Right renal cortex interstitium (tissue), 3 donors: Measurements from ENCODE around the gene UBE2Z. TPM values are rescaled to one million over a fixed set of nuclear protein-coding genes. Genes with fewer than 3 reads are reported as not detected.
A peak's percentile ranks its signal among the peaks of the same experiment; 100 is the strongest.
"Not testable (repeated sequence)": the region's sequence is repeated elsewhere in the genome, so short reads cannot be mapped to it uniquely, and the experiment has no call there.

Experiments used
- DNase-seq, 3 donors: peaks; one replicate each; pipeline ENCODE4 v3.0.0-alpha.2; 2013; ENCODE audit warnings: low read depth in 3 of 3, low spot score in 2 of 3
- polyA plus RNA-seq, 3 donors: library from polyadenylated mRNA; unstranded; fragments of 120-200 nt; gene quantifications; one replicate each; pipeline ENCODE4 v1.2.1, GENCODE V29; 2013; ENCODE audit not compliant: insufficient read length in 3 of 3

Gene UBE2Z
- polyA plus RNA-seq: 10 to 100 TPM; 91.6 to 99.2 (median 97.7) TPM

DNA sequence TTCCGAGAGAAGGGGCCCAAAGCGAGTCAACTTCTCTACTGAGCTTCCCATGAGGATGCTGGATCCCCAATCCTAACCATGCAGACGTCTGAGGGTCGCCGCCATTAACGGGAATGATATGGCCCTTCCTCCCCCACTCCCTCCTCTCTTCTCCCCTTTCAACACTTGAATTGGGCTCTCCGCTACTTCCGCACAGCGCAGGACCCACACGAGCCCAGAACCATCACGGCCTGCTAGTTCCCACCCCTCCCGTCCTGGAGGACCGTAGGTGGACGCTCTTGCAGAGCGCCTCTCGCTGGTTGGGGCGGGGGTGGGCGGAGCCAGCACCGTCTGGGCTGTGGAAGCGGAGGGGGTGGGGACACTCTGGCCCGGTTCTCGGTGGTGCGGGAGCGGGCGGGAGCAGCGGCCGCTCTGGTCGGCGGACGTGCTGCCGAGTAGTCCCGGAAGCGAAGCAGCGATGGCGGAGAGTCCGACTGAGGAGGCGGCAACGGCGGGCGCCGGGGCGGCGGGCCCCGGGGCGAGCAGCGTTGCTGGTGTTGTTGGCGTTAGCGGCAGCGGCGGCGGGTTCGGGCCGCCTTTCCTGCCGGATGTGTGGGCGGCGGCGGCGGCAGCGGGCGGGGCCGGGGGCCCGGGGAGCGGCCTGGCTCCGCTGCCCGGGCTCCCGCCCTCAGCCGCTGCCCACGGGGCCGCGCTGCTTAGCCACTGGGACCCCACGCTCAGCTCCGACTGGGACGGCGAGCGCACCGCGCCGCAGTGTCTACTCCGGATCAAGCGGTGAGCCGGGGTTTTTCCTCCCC lies at the start of gene UBE2Z:
Gene UBE2Z, plus strand, starts transcription at position 361 of the 797 bp plus-strand sequence. Its CDS starts 97 bp downstream, at position 458.
- peak; percentile 87 to 92 (median 88) for DNase-seq

DNA sequence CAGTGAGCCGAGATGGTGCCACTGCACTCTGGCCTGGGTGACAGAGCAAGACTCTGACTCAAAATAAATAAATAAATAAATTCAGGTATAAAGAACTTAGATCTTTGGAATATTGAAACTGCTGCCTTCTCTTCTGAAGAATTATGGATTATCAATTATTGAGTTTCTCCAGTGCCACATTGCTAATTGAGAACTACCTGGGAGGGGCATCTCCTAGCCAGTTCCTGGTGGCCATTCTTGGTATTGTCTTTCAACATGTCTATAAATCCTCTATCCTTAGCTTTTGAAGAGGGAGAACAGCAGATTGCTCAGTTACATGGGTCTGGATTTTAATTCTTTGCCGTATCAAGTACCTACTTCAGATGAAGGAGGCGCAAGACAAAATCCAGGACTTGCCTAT lies 48.2 kb upstream of the UBE2Z start:
- DNase-seq: no peak

DNA sequence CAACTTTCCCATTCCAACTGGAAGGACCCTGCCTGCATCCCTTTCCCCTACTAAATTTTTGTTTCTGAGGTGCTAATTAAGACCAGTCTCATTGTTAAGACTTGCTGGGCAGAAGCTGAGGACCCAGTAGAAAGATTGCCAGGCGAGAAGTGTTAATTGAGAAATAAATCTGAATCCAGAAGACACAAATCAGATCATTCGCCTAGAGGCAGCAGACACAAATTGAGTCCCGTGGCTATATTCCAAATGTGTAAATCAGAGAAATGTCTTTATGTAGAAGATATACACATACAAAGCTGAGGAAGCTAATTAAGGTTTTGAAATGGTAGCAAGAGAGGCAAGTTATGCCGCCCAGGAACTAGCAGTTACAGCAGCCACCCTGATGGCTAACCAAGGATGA lies 47.8 kb upstream of the UBE2Z start:
- no peak for DNase-seq

DNA sequence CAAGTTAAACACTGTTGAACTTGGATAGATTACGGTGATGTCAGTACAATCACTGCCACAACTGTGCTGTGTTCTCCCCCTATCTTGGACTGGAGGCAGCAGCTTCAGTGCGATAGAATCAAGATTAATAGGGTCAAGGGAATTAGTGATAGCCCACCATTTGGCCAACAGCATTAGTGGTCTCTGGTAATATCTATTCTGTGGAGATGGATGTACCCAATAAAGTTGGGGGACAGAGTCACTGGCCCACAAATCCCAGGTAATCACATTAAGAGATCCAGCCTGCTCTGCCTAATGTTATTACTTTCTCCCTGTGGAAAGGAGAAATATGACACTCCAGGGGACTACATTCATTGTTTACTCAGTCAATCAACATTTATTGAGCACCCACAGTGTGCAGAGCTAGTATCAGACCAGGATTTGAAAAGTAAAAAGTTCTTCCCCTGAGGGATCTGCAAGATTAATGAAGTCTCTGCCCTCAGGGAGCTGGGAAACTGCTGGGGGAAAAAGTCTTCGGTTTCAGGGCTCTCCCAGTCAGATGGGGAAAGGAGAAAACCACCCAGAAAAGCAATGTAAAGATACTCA lies 39.2 kb upstream of the UBE2Z start:
- no peak for DNase-seq

DNA sequence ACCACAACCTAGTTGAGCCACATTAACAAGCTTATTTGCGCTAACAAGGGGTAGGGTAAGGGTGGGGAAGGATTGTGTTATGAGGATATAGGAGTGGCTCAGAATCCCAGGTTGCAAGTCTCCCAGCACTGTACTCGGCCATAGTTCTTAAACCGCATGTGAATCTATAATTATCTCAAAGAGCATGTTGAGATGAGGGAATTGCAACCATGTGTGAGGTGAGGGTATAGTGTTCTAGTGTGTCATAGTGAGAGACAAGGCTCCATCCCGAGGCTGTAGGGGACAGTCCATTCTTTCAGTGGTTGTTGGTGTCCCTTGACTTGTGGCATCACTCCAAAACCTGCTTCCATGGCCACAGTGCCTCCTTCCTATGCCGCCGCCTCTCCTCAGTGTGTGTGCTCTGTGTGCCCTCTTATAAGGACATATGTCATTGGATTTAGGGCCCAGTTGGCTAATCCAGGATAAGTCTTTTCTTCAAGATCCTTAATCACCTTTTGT lies 38.3 kb upstream of the UBE2Z start:
- DNase-seq: no peak

DNA sequence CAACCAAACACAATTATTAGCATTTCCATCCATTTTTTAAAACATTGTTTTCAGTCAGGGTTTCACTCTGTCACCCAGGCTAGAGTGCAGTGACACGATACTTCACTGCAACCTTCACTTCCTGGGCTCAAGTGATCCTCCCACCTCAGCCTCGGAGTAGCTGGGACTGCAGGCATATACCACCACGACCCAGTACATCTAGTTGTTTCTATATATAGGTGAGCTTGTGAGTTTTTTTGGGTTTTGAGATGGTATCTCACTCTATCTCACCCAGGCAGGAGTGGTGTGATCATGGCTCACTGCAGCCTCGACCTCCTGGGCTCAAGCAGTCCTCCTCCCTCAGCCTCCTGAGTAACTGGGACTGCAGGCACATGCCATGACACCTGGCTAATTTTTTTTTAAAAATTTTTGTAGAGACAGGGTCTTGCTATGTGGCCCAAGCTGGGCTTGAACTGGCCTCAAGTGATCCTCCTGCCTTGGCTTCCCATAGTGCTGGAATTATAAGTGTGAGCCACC lies 37.1 kb upstream of the UBE2Z start:
- DNase-seq: no peak

DNA sequence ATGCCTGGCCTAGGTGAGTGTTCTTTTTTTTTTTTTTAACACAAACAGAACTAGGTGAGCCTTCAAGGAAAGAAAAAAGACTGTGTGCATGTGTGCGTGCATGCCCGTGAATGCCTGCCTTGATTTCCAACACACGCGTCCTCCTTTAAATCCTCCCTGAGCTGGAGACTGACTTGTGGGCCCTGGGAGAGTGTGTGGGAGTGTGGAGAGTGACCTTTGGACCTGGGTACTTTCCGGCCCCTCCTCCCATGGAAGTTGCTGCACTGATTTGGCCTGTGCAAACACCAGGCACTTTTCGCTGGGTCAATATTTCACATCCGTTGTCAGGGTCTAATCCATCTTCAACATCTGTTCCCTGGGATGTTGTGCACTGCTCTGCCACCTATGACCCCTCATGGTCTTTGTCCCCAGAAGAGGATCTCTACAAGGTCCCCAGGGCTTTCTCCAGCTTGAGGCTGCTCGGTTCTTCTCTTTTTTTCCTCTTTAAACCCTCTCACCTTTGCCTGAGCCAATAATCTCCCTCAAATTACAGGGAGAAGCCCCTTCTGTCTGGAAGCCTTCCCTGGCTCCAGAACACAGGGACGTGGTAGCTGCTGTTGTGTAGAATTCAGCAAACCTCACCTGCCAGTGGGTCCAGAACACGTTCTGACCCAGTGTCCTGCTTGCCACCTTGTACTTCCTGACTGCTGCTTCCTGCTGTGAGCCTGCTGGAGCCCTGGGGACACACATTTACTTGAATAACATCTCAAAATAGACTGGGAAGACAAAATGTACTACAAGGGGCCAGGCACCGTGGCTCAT lies 36.5 kb upstream of the UBE2Z start:
- DNase-seq: no peak

DNA sequence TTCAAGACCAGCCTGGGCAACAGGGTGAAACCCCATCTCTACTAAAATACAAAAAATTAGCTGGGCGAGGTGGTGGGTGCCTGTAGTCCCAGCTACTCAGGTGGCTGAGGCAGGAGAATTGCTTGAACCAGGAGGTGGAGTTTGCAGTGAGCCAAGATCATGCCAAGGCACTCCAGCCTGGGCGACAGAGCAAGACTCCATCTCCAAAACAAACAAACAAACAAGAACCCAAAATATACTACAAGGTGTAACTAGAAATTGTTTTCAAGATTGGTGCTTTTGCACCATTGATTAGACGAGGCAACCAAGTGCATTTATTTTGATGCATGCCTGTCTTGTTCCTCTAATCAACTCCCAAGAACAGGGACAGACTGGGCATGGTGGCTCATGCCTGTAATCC lies 35.8 kb upstream of the UBE2Z start:
- DNase-seq: not testable (repeated sequence)

DNA sequence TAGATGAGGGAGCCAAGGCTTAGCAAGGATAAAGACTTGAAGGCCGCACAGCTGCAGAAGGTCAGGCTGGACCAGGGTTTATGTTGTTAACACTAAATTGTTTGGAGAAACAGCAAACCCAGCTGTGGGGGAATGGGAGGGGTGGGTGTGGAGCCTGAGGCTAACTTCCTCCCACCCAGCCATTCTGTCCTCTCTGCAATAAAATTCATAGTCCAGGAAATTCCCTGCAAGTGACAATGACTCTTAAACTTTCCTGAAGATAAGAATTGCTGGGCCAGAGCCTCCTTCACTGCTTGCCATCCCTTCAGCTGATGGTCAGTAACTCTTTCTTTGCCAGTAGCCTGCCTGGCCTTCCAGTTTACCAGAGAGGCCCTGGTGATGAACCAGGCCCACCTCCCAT lies 35.0 kb upstream of the UBE2Z start:
- no peak for DNase-seq

DNA sequence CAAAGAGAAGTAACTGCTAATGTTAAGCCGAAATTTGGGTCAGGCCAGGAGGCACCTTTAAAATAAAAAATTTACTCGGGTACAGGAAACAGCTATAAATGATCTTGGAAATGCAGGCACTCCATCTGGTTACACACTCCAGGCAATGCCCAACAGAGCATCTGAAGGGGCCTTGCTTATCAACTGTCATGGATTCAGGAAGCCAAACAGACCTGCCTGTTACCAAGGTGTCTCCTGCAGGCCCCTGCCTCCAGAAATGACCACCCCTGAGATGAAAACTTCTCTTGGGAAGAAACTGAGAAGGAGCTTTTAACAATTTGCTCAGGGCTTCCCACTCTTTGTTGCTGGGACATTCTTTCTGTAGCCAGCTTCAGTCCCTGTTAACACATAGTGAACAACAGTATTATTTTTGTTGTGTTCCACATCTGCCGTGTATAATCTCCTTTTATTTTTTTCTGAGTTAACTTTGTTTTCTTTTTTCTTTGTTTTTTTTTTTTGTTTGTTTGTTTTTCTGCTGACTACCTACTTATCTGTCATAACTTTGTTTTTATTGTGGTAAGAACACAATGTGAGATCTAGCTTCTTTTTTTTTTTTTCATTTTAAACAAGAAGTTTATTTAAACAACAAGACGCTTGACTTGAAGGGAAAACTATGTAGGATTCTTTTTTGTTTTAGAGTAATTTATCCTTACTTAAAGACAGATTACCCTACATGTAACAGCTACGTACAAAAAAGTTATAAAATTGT lies 34.3 kb upstream of the UBE2Z start:
- DNase-seq: no peak

DNA sequence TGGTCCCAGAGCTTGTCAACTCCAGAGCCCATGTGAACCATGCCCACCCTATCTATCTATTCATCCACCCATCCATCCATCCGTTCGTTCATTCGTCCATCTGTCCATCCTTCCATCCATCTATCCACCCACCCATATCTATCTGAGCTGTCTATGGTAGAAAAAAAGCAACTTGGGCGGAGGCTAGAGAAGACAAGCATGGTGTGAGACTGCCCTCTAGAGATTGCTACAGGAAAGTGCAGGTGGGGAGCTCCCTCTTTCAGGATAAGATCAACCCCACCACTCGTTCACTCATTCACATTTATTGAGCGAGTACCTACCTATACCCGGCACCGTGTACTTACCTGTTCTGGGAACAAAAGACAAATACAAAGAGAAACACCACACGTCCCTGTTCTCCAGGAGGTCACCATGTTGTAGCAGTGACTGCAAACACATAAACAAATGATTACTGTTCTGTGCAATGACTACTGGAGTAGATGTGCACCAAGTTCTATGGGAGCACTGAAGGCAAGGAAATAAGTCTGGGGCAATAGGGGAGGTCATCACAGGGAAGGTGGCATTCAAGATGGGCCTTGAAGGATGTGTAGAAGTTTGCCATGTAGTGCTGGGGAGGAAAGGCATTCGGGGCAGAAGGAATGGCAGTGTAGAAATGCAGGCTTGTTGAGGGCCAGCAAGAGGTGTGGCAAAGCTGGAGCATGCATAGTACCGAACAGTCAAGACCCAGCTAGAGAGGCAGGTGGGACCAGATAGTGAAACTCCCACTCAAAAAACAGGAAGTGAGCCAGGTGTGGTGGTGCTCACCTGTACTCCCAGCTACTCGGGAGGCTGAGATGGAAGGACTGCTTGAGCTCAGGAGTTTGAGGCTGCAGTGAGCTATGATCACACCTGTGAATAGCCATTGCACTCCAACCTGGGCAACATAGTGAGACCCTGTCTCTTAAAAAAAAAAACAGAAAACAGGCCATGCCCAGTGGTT lies 29.0 kb upstream of the UBE2Z start:
- no peak for DNase-seq

DNA sequence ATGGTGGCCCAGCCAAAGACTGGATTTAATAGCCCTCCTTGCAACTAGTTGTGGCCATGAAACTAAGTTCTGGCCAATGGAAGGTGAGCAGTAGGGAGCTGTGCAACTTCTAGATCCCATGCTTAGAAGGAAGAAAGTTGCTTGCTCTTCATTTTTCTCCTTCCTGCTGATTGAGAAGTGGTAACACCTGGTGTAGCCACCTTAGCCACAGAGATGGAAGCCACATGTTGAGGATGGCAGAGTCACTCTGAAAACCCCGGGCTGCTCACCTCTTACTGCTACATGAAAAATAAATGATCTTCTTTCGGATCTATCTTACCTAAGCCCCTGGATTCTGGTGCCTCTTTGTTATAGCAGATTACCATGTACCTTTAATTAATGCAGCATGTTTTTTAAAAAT lies 25.9 kb upstream of the UBE2Z start:
- DNase-seq: no peak

DNA sequence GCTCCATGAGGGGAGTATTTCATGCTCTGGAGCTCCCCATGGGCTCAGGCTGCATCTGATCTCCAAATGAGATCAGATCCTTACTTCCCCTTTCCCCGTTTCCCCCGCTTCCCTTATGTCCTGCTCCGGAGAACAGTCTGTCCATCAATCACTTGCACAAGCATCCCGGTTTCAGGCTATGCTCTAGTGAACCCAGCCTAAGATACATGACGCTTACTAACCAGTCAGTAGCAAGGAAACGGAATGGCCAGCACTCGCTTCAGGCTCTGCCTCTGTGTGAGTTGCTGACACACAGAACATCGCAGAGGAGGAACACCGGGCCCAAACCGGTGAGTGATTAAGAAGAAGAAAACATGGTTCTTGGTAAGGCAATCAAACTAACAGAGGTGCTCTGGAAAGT lies 25.0 kb upstream of the UBE2Z start:
- no peak for DNase-seq

DNA sequence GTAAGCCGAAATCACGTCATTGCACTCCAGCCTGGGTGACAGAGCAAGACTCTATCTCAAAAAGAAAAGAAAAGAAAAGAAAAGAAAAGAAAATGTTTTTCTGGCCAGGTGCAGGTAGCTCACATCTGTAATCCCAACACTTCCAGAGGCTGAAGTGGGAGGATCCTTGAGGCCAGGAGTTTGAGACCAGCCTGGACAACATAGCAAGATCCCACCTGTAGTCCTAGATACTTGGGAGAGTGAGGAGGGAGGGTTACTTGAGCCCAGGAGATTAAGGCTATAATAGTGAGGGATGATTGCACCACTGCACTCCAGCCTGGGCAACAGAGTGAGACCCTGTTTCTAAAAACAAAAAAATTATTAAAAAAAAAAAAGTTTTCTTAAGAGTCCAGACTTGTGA lies 18.1 kb upstream of the UBE2Z start:
- DNase-seq: no peak

DNA sequence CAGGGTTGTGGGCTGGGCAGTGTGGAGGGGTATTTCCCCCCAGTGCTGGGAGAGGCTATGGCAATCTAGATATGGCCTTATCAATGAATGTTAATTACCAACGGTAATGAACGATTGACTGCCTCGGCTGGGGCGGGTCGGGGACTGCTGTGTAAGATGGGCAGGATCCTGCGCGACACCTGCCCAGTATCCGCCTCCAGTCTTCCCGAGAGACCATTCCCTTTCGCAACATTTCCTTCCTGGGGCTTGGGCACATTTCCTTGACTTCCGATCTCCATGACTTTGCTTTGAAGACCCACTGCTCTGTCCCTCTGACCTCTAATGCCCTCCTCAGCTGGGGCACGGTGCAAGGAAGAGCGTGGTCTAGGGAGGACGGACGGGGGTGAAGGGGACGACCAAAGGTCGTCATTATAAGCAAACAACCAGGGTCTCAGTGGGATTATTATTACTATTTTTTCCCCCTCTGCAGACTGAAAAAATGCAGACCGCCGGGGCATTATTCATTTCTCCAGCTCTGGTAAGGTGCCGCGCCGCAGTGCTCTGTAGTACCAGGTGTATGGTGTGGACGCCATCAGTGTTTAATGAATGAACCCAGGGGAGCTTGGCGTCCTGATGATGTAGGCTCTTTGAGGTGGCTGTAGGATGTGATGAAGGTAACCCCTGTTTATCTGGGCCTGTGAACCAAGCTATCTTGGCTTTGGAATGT lies 15.1 kb upstream of the UBE2Z start:
- no peak for DNase-seq

DNA sequence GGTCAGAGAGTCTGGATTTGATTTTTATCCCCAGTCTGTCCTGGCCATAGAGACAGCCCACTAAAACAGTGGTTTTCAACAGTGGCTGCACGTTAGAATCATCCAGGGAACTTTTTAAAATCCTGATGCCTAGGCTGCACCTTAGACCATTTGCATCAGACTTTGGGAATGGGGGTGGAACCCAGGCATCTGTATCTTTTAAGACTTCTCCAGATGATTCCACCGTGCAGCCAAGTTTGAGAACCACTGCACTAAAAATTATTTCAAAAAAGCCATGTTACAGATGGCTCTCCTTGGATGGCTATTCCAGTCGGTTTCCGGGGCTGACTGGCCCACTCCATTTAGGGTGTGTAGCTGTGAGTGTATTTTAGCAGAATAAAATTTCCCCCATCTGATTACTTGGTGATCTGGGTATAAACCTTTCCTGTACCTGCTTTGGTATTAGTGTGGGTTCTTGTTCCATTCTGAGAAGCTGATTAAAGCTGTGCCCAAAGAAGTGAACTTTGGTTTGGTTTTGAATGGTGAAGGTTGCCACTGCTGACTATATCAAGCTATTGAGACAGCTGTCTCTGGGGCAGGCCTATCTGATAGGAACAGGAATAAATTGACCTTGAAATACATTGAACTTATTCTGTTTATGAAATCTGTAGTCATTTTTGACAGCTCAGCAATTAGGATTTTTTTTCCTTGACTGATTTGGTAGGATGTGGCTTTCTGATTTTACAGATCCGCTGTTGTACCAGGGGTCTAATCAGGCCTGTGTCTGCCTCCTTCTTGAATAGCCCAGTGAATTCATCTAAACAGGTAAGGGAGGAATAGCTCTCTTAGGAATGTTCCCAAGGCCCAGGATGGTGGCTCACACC lies 14.3 kb upstream of the UBE2Z start:
- DNase-seq: no peak

DNA sequence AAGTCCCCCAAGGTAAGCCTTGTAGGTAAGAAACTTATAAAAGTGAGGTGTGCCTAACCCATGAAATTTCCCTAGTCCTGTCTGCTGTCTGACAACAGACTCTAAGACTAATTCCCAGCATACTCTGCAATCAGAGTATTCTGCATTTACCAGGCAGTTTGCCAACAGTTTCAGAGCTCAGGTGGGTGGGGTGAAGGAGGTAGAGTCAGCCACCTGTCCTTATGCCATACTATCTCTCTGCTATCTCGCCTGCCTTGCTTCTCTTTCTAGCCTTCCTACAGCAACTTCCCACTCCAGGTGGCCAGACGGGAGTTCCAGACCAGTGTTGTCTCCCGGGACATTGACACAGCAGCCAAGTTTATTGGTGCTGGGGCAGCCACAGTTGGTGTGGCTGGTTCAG lies 13.3 kb upstream of the UBE2Z start:
- DNase-seq: no peak

DNA sequence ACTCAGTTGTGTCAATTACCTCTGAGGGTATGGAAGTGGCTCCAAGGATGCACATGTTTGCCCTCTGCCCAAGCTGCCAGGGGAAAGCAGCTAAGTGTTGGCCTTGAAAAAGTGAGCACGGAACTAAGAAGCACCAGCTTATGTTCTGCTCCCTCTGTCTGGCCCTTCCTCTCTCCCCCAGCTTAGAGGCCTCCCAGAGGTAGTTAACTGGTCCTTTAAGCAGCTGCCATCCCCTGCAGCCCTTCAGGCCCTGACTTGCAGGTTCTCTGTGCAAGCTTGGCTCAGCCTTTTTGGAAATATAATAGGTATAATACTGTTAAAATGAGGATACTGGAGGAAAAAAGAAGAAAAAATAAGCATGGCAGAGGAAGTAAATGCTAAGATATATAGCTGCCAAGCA lies 7.0 kb upstream of the UBE2Z start:
- DNase-seq: no peak
